Measurements from ENCODE around the gene SORCS2.

- no peak for TF ChIP-seq POLR2A (IDR thresholded peaks at IDR 0.05; ENCODE audit: low read length)
- no peak for TF ChIP-seq GATA1 (IDR thresholded peaks at IDR 0.05; ENCODE audit: low read depth, low read length)
These were observed 109.7 kb downstream of the SORCS2 start for GRCh38 chr4:7301846-7302630.
